Left ventricle myocardium inferior (tissue), 1 donor: ENCODE data around the gene PCYT2. TPM values are rescaled to one million over a fixed set of nuclear protein-coding genes. Genes with fewer than 3 reads are reported as not detected.

Source experiments
- DNase-seq: peaks from one replicate; pipeline ENCODE4 v3.0.0-alpha.2; 2020
- H3K27ac ChIP-seq: fragments of 200-600 bp; replicated peaks from 2 replicates; pipeline ENCODE4 v1.8.0; 2021
- H3K27me3 ChIP-seq: fragments of 200-600 bp; 2 replicates; pipeline ENCODE4 v1.8.0; 2021; ENCODE audit warnings: low read depth
- H3K36me3 ChIP-seq: fragments of 200-600 bp; 2 replicates; pipeline ENCODE4 v1.8.0; 2021
- H3K4me1 ChIP-seq: fragments of 200-600 bp; 2 replicates; pipeline ENCODE4 v1.8.0; 2021
- H3K4me3 ChIP-seq: fragments of 200-600 bp; 2 replicates; pipeline ENCODE4 v1.8.0; 2021; ENCODE audit warnings: mild to moderate bottlenecking, moderate library complexity
- H3K9me3 ChIP-seq: fragments of 200-600 bp; replicated peaks from 2 replicates; pipeline ENCODE4 v1.8.0; 2021
- CTCF ChIP-seq: fragments of 200-600 bp; IDR thresholded peaks from 2 replicates; pipeline ENCODE4 v1.8.0; 2021; ENCODE audit warnings: antibody characterized with exemption, mild to moderate bottlenecking, borderline replicate concordance
- intact Hi-C: fragments of 100-400 bp; cut with micrococcal nuclease; formaldehyde crosslinking; loops from one replicate; pipeline ENCODE4 v1.11.0; 2022
- total RNA-seq: library from RNA; stranded (reverse); fragmentation: NEBNext Ultra II Directional; extraction: Animal tissue kit (Norgen Biotek cat#: 25700); gene quantifications from one replicate; pipeline ENCODE4 v1.2.1, GENCODE V29; 2021
- donor health status: DM: no; HTN: yes; CAD: no; lungs with severe emphysema.

The PCYT2 gene
- total RNA-seq, 1 donor from 2014 or later: 48.1 TPM

- intact Hi-C loops: no loop called here
These were observed 23.0 kb upstream of the PCYT2 start for GRCh38 chr17:81934098-81934757.

GRCh38 chr17:81933178-81933699 lies 22.0 kb upstream of the PCYT2 start:
- no peak for DNase-seq
- no peak overlapping the region for H3K27ac ChIP-seq
- no peak for TF ChIP-seq CTCF
- no peak overlapping the region for H3K4me3 ChIP-seq
- H3K27me3 ChIP-seq: peaks cover 21% of the 10 kb centered on the region
- intact Hi-C loops: no loop called here
- H3K4me1 ChIP-seq: peaks cover 24% of the 10 kb centered on the region
- H3K9me3 ChIP-seq: no peaks in the 10 kb centered on the region
- no peaks in the 10 kb centered on the region for H3K36me3 ChIP-seq

More at GRCh38 chr17:81934098-81934757, 23.0 kb upstream of the PCYT2 start:
- H3K4me3 ChIP-seq: no peak overlapping the region
- TF ChIP-seq CTCF: no peak
- no peak for DNase-seq
- no peak overlapping the region for H3K27ac ChIP-seq
- peaks cover 17% of the 10 kb centered on the region for H3K27me3 ChIP-seq
- H3K9me3 ChIP-seq: no peaks in the 10 kb centered on the region
- H3K4me1 ChIP-seq: peaks cover 22% of the 10 kb centered on the region
- H3K36me3 ChIP-seq: no peaks in the 10 kb centered on the region

- intact Hi-C loops: no loop called here
- Histone ChIP-seq H3K27me3 (peaks cover 21% of the 10 kb centered on the region), H3K27ac (no peak overlapping the region), H3K9me3 (no peaks in the 10 kb centered on the region), H3K4me1 (peaks cover 23% of the 10 kb centered on the region), H3K36me3 (no peaks in the 10 kb centered on the region), H3K4me3 (no peak overlapping the region)
- TF ChIP-seq CTCF: no peak
- DNase-seq: no peak
These were observed 21.3 kb upstream of the PCYT2 start for GRCh38 chr17:81932333-81932983.

GRCh38 chr17:81931557-81932332 lies 20.5 kb upstream of the PCYT2 start:
- peaks cover 22% of the 10 kb centered on the region for H3K4me1 ChIP-seq
- no peak overlapping the region for H3K27ac ChIP-seq
- no peak for DNase-seq
- intact Hi-C loops: no loop called here
- no peak for TF ChIP-seq CTCF
- H3K4me3 ChIP-seq: no peak overlapping the region
- H3K9me3 ChIP-seq: no peaks in the 10 kb centered on the region
- no peaks in the 10 kb centered on the region for H3K36me3 ChIP-seq
- H3K27me3 ChIP-seq: peaks cover 21% of the 10 kb centered on the region

- peaks cover 21% of the 10 kb centered on the region for H3K27me3 ChIP-seq
- H3K9me3 ChIP-seq: no peaks in the 10 kb centered on the region
- intact Hi-C loops: no loop called here
- H3K36me3 ChIP-seq: no peaks in the 10 kb centered on the region
- no peak for TF ChIP-seq CTCF
- no peak overlapping the region for H3K4me3 ChIP-seq
- DNase-seq: no peak
- H3K4me1 ChIP-seq: peaks cover 24% of the 10 kb centered on the region
- no peak overlapping the region for H3K27ac ChIP-seq
These were observed 20.0 kb upstream of the PCYT2 start for GRCh38 chr17:81931189-81931556.
